HL-60 (cell line): ENCODE measurements around the gene PPP1CC.

ENCODE experiments used
- DNase-seq, 2 experiments: peaks; one replicate each; pipeline ENCODE4 v3.0.0-alpha.2; 2010 to 2020; ENCODE audit warnings: low read depth in 1 of 2, low spot score in 1 of 2
- H3K27ac ChIP-seq: fragments of 250-450 bp; sonication (Bioruptor Pico); replicated peaks from 2 replicates; pipeline ENCODE4 v1.5.1; 2020; ENCODE audit warnings: mild to moderate bottlenecking, moderate library complexity
- H3K27me3 ChIP-seq: fragments of 250-450 bp; sonication (Bioruptor Pico); 2 replicates; pipeline ENCODE4 v1.5.1; 2021; ENCODE audit warnings: mild to moderate bottlenecking, moderate library complexity; ENCODE audit not compliant: insufficient read depth, poor library complexity, severe bottlenecking
- H3K4me3 ChIP-seq: replicated peaks from 2 replicates; pipeline ENCODE4 v1.5.1; 2011; ENCODE audit warnings: mild to moderate bottlenecking, control low read depth, low read length; ENCODE audit not compliant: insufficient read depth
- CTCF ChIP-seq: IDR thresholded peaks from one replicate; pipeline ENCODE4 v1.5.1; 2011; ENCODE audit warnings: low read length, control low read depth, inconsistent platforms; ENCODE audit not compliant: insufficient read depth
- GABPA ChIP-seq: IDR thresholded peaks from 2 replicates; pipeline ENCODE4 v1.6.1; 2012; ENCODE audit warnings: low read depth
- POLR2AphosphoS5 ChIP-seq: IDR thresholded peaks from 2 replicates; pipeline ENCODE4 v1.6.1; 2012; ENCODE audit warnings: low read depth
- SPI1 ChIP-seq: IDR thresholded peaks from 2 replicates; pipeline ENCODE4 v1.6.1; 2012; ENCODE audit warnings: low read depth, mild to moderate bottlenecking, borderline replicate concordance
- TF ChIP-seq, protein P1 (sequence below): IDR thresholded peaks from 2 replicates; pipeline ENCODE4 v1.6.1; 2012; ENCODE audit warnings: low read depth; ENCODE audit not compliant: insufficient replicate concordance

PPP1CC gene

GRCh38 chr12:110786012-110786411, 43.3 kb upstream of the PPP1CC start:
- TF ChIP-seq SPI1: no peak
- no peak for TF ChIP-seq GABPA
- no peak for TF ChIP-seq POLR2AphosphoS5
- no peak for TF ChIP-seq CTCF
- TF ChIP-seq, protein P1, sequence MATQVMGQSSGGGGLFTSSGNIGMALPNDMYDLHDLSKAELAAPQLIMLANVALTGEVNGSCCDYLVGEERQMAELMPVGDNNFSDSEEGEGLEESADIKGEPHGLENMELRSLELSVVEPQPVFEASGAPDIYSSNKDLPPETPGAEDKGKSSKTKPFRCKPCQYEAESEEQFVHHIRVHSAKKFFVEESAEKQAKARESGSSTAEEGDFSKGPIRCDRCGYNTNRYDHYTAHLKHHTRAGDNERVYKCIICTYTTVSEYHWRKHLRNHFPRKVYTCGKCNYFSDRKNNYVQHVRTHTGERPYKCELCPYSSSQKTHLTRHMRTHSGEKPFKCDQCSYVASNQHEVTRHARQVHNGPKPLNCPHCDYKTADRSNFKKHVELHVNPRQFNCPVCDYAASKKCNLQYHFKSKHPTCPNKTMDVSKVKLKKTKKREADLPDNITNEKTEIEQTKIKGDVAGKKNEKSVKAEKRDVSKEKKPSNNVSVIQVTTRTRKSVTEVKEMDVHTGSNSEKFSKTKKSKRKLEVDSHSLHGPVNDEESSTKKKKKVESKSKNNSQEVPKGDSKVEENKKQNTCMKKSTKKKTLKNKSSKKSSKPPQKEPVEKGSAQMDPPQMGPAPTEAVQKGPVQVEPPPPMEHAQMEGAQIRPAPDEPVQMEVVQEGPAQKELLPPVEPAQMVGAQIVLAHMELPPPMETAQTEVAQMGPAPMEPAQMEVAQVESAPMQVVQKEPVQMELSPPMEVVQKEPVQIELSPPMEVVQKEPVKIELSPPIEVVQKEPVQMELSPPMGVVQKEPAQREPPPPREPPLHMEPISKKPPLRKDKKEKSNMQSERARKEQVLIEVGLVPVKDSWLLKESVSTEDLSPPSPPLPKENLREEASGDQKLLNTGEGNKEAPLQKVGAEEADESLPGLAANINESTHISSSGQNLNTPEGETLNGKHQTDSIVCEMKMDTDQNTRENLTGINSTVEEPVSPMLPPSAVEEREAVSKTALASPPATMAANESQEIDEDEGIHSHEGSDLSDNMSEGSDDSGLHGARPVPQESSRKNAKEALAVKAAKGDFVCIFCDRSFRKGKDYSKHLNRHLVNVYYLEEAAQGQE: no peak
- Histone ChIP-seq H3K4me3 (no peak overlapping the region), H3K27ac (no peak overlapping the region), H3K27me3 (no peaks in the 10 kb centered on the region)
- no peak for DNase-seq

GRCh38 chr12:110785240-110785639, 42.5 kb upstream of the PPP1CC start:
- H3K4me3 ChIP-seq: no peak overlapping the region
- no peak overlapping the region for H3K27ac ChIP-seq
- TF ChIP-seq POLR2AphosphoS5 (no peak), SPI1 (no peak), CTCF (no peak), GABPA (no peak)
- TF ChIP-seq, protein P1: no peak
- DNase-seq: no peak
- no peaks in the 10 kb centered on the region for H3K27me3 ChIP-seq

GRCh38 chr12:110782922-110783321, 40.2 kb upstream of the PPP1CC start:
- DNase-seq: no peak
- no peak overlapping the region for H3K27ac ChIP-seq
- no peak for TF ChIP-seq POLR2AphosphoS5
- TF ChIP-seq, protein P1: no peak
- TF ChIP-seq CTCF: no peak
- no peak for TF ChIP-seq GABPA
- TF ChIP-seq SPI1: no peak
- H3K27me3 ChIP-seq: no peaks in the 10 kb centered on the region
- no peak overlapping the region for H3K4me3 ChIP-seq
